OCI-M2 (cell line): ENCODE measurements around the gene S100A10.

Experiments
- DNase-seq: peaks from one replicate; lab custom pipeline; 2025; ENCODE audit not compliant: unreplicated experiment; lab: John Stamatoyannopoulos, UW

S100A10 gene

DNA sequence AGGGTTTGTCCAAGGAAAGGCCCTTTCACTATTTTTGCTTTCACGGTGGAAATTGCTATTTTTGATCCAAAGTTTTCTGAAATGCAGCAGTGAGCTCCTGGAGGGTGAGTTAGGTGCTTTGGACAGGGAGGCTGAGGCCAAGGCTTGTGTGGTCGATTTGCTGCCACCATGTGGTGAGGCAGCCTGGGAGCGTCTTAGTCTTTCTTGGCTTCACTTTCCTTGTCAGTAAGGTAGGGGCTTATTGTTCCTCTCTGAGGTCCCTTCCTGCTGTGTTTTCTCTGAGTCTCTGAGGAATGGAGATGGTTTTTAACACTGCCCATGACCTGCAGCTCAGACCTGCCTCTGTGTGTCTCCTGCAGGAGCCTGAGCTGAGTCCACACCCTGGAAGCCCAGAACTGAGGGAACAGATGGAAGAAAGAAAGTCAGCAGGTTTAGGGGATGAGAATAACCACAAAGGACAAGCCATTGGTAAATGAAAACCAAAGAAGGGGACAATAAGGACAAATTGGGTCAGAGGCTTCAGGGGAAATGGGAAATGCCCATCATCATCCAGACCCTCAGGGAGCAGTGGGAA lies 20.1 kb upstream of the S100A10 start:
- no peak for DNase-seq

DNA sequence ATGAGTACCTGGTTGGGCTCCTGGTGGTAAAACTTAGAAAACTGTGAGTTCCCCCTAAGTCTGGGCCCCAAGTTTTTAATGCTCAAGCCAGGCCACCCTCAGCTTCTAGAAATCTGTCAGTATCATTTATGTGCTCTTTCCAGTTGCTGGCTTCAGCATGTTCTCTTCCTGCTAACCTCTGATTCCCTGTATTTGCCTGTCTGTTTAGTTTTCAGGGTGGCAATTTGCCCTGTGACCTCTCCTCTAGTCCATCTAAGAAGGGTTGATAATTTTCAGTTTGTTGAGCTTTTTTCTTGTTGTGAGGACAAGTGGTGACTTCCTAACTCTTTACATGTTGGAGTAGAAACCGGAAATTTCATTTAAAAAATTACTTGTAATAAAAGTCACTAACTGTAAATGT lies 16.0 kb upstream of the S100A10 start:
- DNase-seq, result no peak

DNA sequence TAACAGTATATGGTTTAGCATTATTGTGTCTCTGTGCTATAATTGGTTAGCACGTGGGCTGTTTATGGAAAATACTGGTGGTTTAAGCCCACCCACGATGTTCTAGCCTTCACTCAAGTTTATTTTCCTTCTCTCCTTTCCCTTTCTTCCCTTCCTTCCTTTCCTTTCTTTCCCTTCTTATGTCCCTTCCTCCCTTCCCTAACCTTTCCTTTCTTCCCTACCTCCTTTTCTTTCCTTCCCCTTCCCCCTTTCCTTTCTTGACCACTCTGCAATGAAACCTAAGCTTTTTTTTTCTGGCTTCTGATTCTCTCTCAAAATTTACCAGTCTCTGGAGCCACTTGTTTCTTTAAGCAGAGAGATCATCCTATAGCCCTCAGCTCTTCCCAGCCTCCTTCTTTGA lies 13.4 kb upstream of the S100A10 start:
- no peak for DNase-seq

DNA sequence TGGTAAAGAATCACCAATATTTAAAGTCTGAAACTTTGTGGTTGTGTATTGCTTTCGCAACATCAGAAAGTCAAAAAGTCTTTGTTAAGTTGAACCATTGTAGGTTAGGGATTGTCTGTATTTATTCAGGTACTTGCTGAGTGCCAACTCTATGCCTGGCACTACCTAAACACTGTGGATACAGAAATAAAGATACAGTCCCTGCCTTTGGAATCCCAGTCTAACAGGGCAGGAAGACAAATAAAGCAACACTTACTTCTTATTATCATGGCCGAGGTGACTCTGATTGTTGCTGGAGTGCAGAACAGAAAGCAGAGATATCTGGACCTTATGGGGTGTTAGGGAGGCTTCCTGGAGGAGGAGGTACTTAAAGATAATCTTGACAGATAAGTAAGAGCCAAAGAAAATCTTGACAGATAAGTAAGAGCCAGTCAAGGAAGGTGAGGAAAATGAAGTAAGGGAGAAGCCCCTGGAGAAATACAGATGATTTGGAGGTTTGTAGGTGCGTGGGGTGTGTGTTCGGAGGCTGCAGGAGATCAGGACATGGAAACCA lies 11.8 kb upstream of the S100A10 start:
- no peak for DNase-seq

DNA sequence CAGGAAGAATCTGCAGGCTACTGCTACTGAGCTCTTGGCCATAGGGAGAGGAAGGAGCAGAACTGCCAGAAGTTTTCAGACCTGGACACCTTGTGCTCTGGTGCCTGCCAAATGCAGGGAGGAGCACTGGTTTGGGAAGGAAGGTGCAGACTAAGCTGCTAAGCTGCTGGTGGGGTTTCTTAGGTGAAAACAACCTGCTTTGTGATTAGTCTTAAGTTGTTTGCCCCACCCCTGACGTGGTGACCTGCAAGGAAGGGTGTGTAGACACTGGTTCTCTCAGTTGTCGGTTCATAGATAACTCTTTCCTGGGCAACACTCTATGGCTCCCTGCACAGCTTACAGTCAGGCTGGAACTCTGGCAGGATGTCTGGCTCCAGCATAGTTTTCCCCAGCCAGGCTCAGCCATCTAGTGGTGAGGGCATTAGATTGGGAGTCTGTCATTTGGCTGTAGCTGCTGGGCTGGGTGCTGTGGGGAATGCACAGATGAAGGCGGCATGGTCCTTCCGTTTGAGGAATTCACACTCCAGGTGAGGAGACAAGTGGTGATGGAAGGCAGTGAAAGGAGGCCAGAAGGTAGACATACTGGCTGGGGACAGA lies 10.3 kb upstream of the S100A10 start:
- no peak for DNase-seq

DNA sequence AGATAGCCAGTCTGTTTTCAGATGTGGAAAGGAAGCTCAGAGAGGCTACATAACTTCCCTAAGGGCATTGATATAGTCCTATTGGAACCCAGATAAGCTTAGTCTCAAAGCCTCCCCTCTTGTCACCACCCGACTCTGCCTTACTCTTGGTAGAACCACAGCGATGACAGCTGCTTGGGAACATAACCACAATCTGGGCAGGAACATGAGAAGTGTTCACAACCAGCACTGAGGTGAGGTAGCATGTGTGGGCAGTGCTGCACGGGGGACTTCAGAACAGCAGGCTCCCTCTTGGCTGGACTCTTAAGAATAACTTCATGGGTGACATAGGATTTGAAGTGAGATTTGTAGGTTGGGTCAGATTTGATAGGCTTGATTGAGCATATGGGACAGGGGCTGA lies 9.3 kb upstream of the S100A10 start:
- no peak for DNase-seq

DNA sequence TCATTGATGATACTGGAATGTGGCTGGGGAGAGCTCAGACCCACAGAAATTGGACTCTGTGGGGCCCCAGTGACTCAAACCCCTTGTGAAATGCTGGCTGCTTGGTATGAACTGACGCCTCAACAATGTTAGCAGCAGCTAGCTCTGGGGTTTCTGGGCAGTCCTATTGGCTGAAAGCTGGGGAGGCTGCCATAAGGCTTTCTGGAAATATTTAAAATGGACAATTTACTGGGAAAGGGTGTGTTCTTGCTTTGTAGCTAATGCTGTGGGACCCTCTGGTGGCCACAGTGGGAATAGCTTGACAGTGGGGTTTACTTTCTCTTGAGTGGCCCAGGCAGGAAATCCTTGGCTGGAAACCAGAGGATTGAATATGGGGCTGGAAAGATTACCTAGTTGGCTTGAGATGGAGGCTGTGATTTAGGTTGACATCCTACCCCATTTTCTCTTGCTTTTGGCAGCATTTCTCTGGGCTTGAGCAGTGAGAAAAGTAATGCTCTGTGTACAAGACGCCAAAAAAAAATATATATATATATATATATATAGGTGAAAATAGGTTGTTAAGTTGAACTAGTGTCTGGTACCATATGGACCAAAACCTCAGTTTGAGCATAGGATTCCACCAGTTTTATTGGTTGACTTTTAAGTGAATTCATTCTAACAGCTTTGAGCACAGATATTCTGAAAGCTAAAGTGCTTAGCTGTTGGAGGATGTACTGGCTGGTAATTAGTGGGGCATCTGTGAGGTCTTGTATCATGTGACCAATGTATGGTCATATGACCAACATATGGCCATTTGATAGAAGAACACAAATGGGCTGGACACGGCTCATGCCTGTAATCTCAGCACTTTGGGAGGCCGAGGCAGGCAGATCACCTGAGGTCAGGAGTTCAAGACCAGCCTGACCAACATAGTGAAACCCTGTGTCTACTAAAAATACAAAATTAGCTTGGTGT lies 8.2 kb upstream of the S100A10 start:
- no peak for DNase-seq

DNA sequence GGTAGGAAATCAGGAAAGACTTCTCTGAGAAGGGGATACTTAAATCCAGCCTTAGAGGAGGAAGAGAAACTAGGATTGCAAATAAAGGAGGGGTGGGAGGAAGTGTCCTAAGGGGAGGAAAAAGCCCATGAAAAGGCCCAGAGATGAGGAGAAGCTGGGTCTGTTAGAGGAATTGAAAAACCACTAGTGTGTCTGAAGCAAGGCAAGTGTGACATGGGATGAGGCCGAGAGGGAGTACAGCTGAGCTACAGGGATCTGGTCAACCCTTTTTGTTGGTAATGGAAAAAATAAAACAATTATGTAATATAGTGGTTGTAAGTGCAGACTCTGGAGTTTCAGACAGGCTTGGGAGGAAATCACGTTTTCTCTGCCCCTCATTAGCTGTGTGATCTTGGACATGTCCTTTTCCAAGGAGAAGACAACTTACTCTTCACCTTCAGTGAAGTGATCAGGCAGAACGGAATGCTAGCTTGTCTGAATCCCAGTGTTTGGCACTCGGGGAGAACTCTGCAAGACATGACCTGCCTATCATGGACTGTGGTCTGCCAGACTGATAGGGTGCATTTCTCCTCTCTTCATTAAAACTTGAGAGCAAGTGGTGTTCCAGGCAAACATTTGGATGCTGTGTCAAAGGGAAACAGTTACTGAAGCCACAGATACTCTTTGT lies 7.4 kb upstream of the S100A10 start:
- no peak for DNase-seq

DNA sequence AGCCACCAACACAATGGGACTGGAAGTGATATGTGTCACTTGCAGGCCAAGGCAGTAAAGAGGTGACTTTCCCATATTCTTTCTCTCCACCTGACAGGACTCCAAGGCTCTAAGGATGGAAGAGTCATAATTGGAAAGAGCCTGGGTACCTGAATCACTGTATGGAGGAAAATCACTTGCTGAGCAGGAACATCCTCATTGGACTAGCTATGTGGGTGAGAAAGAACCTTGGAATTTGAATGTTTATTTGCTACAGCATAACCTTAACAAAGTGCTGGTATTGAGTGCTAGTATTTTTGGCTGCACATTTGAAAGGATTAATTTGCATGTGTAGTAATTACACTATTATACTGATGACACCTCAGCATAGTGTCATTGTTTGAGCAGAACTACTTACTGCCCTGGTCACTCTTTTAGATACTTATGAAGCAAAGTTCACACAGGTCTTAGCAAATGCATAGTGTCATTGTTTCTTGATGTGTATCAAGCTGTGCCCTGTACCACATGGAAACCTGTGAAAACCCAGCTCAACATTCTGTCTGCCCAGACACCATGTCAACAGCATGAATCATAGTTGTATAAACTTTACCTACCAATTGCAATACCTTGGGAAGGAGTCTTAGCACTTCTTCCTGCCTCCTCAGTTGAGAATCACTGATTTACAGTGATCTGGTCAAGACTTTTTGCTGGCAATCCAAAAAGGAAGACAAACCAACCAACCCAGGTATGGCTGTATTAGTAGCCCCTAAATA lies 5.1 kb upstream of the S100A10 start:
- no peak for DNase-seq

DNA sequence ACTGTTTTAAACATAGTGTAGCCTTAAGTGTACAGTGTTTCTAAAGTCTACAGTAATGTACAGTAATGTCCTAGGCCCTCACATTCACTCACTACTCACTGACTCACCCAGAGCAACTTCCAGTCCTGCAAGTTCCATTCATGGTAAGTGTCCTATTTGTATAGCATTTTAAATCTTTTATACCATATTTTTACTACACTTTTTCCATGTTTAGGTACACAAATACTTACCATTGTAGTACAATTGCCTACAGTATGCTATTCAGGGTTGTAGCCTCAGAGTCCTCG lies 3.6 kb upstream of the S100A10 start:
- no peak for DNase-seq

DNA sequence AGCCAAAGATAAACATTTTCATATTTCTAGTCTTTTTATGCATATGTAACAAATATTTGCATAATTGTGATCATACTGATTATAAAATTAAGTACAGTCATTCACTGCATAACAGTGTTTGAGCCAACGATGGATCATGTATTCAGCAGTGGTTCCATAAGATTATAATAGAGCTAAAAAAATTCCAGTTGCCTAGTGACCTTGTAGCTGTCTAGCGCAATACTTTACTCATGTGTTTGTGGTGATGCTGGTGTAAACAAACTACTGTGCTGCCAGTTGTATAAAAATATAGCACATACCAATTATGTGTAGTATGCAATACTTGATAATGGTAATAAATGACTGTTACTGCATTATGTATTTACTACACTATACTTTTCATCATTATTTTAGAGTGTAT lies 2.1 kb upstream of the S100A10 start:
- no peak for DNase-seq

DNA sequence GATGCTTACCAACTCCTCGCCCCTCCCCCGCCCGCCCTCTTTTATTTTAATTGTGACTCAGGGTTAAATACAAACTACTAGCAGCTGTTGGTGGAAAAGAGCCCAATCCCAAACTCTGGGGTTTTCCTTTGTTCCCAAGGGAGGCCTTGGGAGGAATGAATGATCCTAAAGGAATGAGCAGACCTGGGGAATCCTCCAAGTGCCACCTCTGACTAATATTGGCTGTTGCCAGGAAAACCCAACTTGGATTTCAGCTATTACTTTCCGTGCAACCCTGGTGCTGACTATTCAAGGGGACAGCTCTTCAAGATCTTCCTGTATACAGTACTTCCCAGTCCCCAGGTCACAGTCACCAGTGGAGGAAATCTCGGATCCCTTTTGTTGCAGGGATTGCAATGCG lies 1.3 kb upstream of the S100A10 start:
- no peak for DNase-seq

DNA sequence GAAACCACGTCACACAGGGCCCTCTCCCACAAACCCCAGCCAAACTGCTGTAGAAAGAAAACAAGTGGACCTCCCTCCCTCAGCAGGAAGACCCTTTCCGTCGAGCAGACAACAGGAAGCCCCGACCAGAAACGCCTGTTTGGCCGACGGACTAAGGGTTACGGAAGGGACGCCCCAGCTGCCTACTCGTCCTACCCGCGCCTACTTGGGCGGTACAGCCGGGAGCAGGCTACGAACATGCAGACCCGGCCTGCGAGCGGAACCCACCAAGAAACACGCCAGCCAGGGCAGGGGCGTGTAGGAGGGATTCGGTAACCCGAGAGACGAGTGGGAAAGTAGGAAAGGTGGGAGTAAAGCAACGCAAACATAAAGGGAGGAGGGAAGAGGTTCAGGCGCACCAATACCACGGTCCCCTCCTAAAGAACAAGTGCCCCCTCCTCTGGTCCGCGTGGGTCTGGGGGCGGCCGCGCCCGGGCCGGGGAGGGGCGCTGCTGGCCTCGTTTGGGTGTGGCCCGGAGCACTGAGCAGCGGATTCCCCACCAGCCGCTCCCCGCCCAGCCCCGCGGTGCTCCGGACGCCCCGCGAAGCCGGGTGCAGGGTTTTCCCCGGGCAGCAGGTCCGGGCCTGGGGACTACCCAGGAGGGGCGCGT lies 450 bp downstream of the S100A10 start:
- no peak for DNase-seq

DNA sequence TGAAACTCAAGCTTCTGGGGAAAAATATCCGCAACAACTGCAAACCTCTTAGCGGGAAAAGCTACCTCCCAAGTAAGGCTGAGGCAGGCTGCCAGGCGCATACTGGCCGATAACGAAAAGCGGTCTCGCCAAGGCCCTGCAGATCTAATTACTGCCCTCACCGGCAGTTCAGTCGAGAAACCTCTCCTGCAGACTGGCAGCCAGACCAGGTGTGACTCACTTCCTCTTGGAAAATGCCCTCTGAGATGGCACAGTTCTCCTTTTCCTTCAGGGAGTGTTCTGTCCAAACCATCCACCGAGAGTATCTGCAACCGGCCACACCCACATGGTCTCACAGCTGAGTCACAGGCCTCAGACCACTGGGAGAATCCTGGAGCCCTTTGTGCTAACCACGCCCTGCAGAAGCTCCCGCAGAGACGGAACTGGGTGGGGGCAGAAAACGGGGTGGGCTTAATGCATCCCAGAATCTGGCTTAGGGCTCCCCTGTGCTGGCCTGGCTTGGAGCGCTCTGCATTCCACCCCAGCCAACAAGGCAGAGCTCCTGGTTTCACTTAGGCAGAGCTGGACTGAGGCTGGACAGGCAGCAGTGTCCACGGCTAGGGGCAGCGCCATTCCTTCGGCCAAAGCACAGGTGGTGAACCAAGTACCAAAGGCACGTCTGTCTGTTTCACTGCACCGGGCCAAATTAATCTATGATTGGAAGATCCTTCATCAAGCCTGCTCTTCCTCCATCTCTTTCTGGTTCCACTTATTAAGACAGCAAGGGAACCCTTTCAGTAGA lies 1.2 kb downstream of the S100A10 start:
- DNase-seq, result no peak

DNA sequence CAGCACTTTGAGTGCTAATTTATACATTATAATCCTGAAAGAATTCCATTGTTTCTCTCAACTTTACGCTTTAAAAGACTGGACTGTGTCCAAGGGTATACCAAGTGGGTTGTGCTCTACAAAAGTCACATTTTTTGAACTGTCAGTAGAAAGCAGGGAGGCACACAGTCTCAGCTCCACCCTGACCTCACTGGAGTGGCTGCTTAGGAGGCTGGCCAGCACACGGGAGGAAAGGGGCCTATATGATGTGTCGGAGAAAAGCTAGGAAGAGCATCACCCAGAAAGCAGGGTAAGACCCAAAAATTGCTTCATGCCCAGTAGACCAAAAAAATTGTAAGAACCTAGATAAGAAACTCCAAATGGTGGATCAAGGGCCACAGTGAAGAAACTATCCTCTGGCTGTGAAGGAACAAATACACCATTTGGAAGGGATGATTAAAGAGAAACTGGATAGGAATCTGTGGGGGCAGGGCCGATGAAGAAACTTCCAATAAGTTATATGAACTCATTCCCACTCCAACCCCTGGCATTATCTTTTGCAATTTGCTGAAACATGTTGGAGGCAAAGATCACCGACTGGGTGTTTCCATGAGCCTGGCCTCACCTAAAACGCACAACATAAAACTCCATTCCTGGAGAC lies 1.9 kb downstream of the S100A10 start:
- DNase-seq, result no peak

DNA sequence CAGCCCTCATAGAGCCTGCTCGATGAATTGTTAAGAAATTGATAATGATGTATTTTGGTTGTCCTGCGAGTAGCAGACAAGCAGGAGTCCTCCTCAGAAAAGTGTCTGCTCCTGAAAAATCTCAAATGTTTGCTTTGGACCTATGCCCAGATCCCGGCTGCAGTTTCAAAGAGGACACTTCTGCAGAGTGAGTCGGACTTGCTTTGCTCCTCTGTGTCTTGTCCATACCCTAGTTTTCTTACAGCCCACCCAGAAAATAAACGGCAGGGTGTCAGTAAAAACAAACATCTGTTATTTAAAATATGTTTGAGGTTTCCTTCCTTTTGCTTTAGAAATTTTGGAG lies 2.8 kb downstream of the S100A10 start:
- no peak for DNase-seq

DNA sequence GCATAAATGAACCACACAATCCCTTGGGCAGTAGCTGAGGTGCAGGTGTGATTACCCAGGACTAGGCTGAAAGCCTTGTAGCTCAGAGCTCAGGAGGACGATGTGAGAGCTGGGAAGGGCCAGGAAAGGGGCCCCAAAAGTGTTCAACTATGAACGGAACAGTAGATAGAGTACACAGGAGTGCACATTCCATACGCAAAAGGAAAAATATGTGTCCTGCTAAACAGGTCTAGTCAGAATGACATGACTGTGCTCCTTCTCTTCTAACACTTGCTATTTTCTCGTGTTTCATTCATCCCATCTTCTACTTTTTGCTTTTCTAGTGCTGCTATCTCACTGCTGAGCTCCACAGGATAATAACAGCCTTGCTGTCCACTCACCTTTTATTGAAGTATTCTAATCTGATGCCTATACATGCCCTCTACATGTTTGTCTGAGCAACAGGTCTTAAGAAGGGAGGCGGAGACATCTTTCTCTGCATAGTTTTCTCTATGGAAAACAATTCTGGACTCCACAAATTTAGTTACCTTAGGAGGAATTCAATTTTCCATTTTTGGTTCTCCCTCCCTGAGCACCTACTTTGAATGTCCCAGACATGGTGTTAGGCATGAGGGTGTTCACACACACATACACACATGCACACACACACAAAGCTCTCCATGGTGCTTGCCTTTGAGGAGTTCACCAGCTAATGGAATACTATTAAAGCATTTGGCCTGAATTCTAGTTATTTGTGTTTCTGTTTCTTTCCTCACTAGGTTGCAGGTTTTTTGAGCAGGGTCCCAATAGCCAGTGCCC lies 3.4 kb downstream of the S100A10 start:
- no peak for DNase-seq

DNA sequence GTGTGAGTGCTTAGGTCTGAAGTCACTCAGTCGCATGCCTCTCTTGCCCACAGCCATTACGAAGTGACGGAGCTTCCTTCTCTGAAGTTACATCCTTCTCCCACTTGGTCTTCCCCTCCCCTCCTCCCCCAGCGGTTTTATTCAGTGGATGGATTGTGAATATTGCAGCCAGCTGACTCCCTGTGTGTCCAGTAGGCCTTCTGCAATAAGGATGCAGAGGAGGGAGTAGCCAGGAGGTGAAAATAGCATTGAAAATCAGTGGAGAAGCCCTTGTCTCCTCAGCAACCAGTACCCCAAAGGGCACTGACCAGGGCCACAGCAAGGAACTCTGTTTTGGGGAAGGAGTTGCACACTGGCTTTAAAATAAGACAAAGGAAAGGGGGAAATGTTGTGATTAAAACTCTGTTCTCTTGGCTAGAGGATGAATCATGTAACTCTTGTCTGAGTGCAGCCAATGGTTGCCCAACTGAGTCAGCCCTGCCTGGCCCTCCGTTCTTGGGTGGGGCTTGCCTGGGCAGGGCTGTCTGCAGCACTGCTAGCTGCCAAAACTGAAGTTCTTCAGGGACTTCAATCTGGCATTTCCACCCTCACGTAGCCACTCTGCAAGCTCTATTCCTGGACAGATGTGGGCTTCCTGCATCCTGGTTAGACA lies 4.3 kb downstream of the S100A10 start:
- DNase-seq, result no peak
